Right atrium auricular region (tissue), 2 donors: ENCODE measurements around the gene LRP1B. TPM values are rescaled to one million over a fixed set of nuclear protein-coding genes. Genes with fewer than 3 reads are reported as not detected.

Experiments
- DNase-seq: peaks from one replicate; pipeline ENCODE4 v3.0.0-alpha.2; 2019; ENCODE audit warnings: low spot score
- H3K27ac ChIP-seq, 2 donors: fragments of 200-600 bp; sonication (generic); 1 replicate in 1 of 2; 2 replicates in 1 of 2; pipeline ENCODE4 v1.5.1; 2016 to 2019
- H3K27me3 ChIP-seq, 2 donors: fragments of 200-600 bp; sonication (generic); one replicate each; pipeline versions ENCODE4 v1.5.1 to v1.6.0; 2017 to 2019
- H3K36me3 ChIP-seq: fragments of 200-600 bp; sonication (generic); one replicate; pipeline ENCODE4 v1.5.1; 2016
- H3K4me1 ChIP-seq, 2 donors: fragments of 200-600 bp; sonication (generic); one replicate each; pipeline versions ENCODE4 v1.5.1 to v1.6.0; 2017 to 2019
- H3K4me3 ChIP-seq, 2 donors: fragments of 200-600 bp; sonication (generic); 1 replicate in 1 of 2; 2 replicates in 1 of 2; pipeline ENCODE4 v1.5.1; 2017 to 2019; ENCODE audit warnings: mild to moderate bottlenecking in 1 of 2, moderate library complexity in 1 of 2
- H3K9me3 ChIP-seq, 2 donors: fragments of 200-600 bp; sonication (generic); one replicate each; pipeline ENCODE4 v1.5.1; 2019
- CTCF ChIP-seq, 2 donors: fragments of 200-600 bp; sonication (generic); IDR thresholded peaks; one replicate each; pipeline ENCODE4 v1.5.1; 2019; ENCODE audit warnings: antibody characterized with exemption in 2 of 2
- total RNA-seq, 2 donors: library from RNA; depleted of rRNA; stranded (reverse); fragments of >200 nt; gene quantifications; one replicate each; pipeline ENCODE4 v1.1.0, GENCODE V29; 2016

LRP1B gene
- total RNA-seq, 2 donors from 2014 or later = 0.44 to 0.47 TPM

GRCh38 chr2:142140434-142140845 is 9.6 kb upstream of the LRP1B start:
- no peaks in the 10 kb centered on the region for H3K4me1 ChIP-seq
- no peaks in the 10 kb centered on the region for H3K36me3 ChIP-seq
- H3K4me3 ChIP-seq = no peak overlapping the region
- no peak overlapping the region for H3K27ac ChIP-seq
- no peak for DNase-seq
- peak in 1 of 2 donors; percentile 67 for TF ChIP-seq CTCF (IDR thresholded peaks at IDR 0.05)
- no peaks in the 10 kb centered on the region for H3K27me3 ChIP-seq
- no peaks in the 10 kb centered on the region for H3K9me3 ChIP-seq

- Histone ChIP-seq H3K4me3 (no peak overlapping the region), H3K27me3 (no peaks in the 10 kb centered on the region), H3K36me3 (no peaks in the 10 kb centered on the region), H3K9me3 (no peaks in the 10 kb centered on the region), H3K4me1 (no peaks in the 10 kb centered on the region), H3K27ac (no peak overlapping the region)
- no peak for TF ChIP-seq CTCF (IDR thresholded peaks at IDR 0.05)
- DNase-seq = no peak
Measured at GRCh38 chr2:142139384-142139783, 8.6 kb upstream of the LRP1B start.

GRCh38 chr2:142136571-142136970 is 5.8 kb upstream of the LRP1B start:
- Histone ChIP-seq H3K27me3 (no peaks in the 10 kb centered on the region), H3K36me3 (no peaks in the 10 kb centered on the region), H3K4me3 (no peak overlapping the region), H3K27ac (no peak overlapping the region), H3K4me1 (peaks cover 0 to 1% of the 10 kb centered on the region in 2 donors), H3K9me3 (no peaks in the 10 kb centered on the region)
- no peak for TF ChIP-seq CTCF (IDR thresholded peaks at IDR 0.05)
- no peak for DNase-seq

- H3K4me3 ChIP-seq = no peak overlapping the region
- DNase-seq = no peak
- H3K27me3 ChIP-seq = no peaks in the 10 kb centered on the region
- no peak for TF ChIP-seq CTCF (IDR thresholded peaks at IDR 0.05)
- H3K9me3 ChIP-seq = no peaks in the 10 kb centered on the region
- peaks cover 0 to 18% of the 10 kb centered on the region in 2 donors for H3K4me1 ChIP-seq
- no peaks in the 10 kb centered on the region for H3K36me3 ChIP-seq
- H3K27ac ChIP-seq = no peak overlapping the region
Measured at GRCh38 chr2:142134911-142135310, 4.1 kb upstream of the LRP1B start.

GRCh38 chr2:142130111-142131009 is 456 bp downstream of the LRP1B start:
- peak; percentile 62 for DNase-seq
- Histone ChIP-seq H3K27ac (no peak overlapping the region), H3K36me3 (no peaks in the 10 kb centered on the region), H3K4me1 (peaks cover 0 to 21% of the 10 kb centered on the region in 2 donors), H3K27me3 (no peaks in the 10 kb centered on the region), H3K4me3 (peak overlapping the region; percentile 38 to 52), H3K9me3 (no peaks in the 10 kb centered on the region)
- no peak for TF ChIP-seq CTCF (IDR thresholded peaks at IDR 0.05)
